22Rv1 (cell line): ENCODE data around the gene MAP1B.

ENCODE experiments used
- H3K27ac ChIP-seq: fragments of 450-650 bp; 2 replicates; pipeline ENCODE4 v1.5.1; 2017
- ZFX ChIP-seq: fragments of 450-650 bp; IDR thresholded peaks from 2 replicates; pipeline ENCODE4 v1.6.1; 2017; ENCODE audit warnings: antibody characterized with exemption, borderline replicate concordance
- TF ChIP-seq, protein P1 (sequence below): fragments of 450-650 bp; IDR thresholded peaks from 2 replicates; pipeline ENCODE4 v1.5.1; 2017; ENCODE audit warnings: mild to moderate bottlenecking

MAP1B gene

DNA sequence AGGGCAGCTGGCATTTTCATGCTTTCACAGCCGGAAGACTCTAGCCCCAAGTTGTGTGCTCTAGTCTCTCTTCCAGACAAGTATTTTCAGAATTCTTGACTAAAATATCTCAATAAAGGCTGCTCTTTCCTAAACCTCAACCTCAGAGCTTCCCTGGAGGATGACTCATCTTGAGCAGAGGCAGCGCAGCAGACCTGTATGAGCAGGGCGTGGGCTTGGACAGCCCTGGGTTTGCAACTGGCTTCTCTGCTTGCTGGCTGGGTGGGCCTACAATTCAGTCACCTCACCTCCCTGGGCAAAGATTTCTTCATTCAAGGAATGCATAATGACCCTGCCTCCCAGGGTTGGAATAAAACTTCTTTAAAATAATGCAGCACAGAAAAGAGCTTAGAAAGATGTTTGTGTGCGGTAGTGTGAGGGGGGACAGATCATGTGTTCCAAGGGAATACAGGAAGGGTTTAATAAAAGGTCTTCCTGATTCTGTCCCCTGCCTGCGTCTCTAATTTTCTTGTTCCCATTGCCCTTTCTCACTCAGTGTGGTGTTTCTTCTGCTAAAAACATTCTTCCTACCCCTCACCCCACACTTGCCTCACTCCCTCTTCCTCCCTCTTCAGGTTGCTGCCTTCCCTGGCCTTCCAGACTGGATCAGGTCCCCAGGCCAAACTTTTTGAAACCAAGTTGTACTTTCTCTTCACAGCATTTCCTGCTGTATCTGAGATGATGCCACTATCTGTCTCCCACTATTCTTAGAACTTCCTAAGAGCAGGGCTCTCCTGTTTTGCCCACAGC lies 39.4 kb upstream of the MAP1B start:
- H3K27ac ChIP-seq: no peak overlapping the region
- TF ChIP-seq ZFX: no peak
- TF ChIP-seq, protein P1, sequence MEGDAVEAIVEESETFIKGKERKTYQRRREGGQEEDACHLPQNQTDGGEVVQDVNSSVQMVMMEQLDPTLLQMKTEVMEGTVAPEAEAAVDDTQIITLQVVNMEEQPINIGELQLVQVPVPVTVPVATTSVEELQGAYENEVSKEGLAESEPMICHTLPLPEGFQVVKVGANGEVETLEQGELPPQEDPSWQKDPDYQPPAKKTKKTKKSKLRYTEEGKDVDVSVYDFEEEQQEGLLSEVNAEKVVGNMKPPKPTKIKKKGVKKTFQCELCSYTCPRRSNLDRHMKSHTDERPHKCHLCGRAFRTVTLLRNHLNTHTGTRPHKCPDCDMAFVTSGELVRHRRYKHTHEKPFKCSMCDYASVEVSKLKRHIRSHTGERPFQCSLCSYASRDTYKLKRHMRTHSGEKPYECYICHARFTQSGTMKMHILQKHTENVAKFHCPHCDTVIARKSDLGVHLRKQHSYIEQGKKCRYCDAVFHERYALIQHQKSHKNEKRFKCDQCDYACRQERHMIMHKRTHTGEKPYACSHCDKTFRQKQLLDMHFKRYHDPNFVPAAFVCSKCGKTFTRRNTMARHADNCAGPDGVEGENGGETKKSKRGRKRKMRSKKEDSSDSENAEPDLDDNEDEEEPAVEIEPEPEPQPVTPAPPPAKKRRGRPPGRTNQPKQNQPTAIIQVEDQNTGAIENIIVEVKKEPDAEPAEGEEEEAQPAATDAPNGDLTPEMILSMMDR: no peak

DNA sequence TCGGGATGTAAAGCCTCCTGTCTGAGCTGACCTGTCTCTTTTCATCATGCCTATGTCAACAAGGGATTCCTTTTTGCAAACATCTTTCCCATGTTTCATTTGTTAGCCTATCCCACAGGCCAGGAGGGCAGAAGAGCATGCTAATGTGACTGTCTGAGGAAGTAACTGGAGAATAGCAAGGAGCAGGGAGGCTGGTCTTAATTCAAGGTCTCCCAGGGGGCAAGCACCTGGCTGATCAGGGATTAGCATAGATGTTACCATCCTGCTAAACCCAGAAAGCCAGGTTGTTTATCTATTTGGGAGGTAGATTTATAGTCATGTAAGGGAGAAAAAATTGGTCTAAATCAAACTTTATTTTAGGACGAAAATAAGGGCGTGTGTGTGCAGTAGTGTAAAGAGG lies 36.7 kb upstream of the MAP1B start:
- TF ChIP-seq, protein P1: no peak
- TF ChIP-seq ZFX: no peak
- no peak overlapping the region for H3K27ac ChIP-seq

DNA sequence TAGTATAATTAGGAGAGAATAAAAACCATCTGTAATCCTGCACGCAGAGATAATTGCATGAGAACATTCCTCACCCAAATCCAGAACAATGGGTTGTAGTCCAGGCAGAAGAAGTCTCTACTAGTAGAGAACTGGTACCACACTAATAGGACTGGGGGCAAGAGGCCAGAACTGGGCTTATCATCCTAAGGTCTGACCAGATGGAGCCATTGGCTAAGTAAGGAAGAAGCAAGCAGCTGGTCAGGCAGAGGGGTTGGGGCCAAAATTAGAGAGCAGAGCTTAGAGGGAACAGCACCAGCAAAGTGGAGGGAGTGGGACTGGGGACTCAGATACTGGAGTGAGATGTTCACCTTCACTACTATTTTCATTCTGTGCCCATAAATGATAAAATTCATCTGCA lies 35.4 kb upstream of the MAP1B start:
- H3K27ac ChIP-seq: no peak overlapping the region
- TF ChIP-seq, protein P1: no peak
- TF ChIP-seq ZFX: no peak

DNA sequence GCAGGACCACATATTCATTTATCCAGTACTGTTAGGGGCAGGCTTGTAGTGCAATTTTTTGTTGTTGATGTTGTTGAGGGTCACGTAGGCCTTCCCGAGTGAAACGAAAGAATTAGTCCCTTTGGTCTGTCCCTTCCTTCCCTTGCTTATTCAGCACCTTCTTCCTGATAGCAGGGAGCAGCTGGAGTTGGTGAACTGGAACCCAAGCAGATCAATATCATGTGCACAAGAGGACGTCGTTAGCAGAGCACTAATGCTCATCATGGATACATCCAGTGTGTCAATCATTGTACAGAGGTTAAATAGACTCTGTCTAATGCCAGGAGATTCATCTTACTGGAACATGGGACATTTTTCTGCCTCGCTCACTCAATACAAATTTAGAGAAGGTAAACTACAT lies 33.0 kb upstream of the MAP1B start:
- TF ChIP-seq, protein P1: no peak
- no peak for TF ChIP-seq ZFX
- H3K27ac ChIP-seq: no peak overlapping the region

DNA sequence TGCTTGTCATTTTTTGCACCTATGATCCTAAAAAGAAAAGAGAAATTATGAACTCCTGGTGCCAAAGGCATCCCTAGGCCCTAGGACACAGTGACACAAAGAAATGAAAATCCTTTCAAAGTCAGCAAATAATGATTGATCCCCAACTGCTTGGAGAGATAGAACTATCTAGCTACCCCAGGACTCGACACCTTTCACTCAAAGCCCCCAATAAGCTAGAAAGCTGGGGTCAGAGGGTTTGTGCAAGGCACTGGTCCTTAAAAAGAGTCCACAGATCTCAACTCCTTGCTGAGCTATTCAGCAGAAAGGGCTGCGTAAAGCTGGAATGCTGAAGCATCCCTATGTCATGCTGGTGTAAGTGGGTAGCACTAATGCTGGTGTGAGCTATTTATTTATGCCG lies 31.8 kb upstream of the MAP1B start:
- H3K27ac ChIP-seq: no peak overlapping the region
- TF ChIP-seq, protein P1: no peak
- no peak for TF ChIP-seq ZFX

DNA sequence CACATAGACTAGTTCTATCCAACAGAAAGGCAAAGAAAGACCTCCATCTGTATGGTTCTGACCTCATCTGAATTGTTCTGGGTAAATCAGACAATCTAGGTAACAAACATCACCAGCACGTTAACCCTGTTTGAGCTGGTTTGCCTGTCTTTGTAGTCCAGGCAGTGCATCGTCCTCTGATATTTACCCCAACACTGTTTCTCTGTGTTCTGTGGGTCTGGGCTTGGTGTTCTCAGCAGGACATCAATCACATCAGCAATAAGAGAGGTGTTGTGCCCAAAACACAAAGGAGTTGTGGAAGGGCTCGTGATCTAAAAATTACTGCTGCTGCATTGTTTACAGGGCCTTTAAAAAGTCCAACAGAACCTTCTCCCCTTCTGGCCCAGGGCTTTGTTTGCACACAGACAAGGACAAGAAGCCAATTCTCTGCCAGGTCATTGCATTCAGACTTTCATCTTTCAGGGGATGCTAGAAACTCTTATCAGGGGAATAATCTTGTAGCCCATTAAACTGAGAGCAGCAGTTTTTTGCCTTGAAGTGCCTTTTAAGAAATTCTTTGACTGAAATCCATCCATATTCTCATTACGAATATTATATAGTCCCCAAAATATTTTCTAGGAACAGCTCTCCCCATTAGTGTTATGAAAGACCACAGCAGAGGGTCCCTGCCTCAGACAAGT lies 30.5 kb upstream of the MAP1B start:
- H3K27ac ChIP-seq: no peak overlapping the region
- TF ChIP-seq, protein P1: no peak
- TF ChIP-seq ZFX: no peak

DNA sequence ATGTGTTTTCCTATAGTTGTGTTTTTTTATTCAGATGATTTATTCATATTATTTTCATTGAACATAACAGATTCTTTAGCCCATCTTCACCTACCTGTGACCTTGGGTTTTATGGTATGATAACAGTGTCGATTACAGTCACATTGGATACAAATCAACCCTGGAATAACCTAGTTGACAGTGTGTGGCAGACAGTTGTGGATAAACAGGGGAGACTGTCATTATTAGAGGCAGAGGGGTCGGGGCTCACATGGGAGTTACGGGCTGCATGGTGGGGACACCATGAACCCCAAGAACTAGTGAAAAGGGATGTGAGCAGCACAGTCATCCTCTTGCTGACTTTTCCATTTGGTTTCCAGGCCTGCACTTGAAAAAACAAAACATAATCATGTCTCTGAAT lies 29.9 kb upstream of the MAP1B start:
- TF ChIP-seq ZFX: no peak
- TF ChIP-seq, protein P1: no peak
- no peak overlapping the region for H3K27ac ChIP-seq
